ENCODE results near the gene BRINP2.

DNA sequence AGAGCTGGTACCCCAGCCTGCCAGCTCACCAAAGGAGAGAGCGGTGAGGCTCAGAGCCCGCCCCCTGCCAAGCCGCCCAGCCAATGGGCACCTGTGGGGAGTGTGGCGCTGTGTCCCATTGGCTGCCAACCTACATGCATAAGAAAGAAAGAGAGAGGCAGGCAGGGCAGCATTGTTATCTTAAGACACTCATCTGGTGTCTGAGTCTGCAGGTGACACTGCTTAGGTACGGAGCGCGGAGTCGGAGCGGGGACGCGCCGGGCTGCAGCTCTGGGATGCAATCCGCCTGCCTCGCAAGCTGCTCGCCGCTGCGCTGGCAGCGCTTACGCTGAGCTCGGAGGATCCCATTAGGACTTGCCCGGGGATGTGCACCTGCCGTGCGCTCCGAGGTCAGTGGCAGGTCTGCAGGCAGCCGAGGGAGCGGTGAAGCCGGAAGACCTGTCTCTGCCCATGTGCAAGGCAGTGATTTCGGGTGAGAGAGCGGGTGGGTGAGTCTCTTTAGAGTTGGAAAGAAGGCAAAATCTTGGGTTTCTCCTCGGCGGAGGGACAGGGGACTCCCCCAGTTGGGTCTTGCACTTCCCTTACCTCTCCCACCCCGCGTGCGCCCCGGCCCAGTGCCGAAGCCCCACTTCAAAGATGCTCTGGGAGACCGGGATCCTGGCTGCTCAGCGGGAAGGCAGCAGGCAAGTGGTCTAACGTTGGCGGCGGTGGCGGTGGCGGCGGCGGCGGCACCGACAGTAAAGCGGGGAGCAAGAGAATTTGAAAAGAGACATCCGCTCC is at the start of gene BRINP2:
- TF ChIP-seq GATA3 (IDR thresholded peaks at IDR 0.05; ENCODE audit: low read depth, low read length) (no peak), GATA2 (IDR thresholded peaks at IDR 0.05; ENCODE audit: low read depth, low read length) (no peak; the same call in 1 of the 2 replicates)

All from SH-SY5Y (cell line).